Esophagus muscularis mucosa (tissue), 4 donors: ENCODE results near the gene TMEM123.
"Not testable (repeated sequence)": the region's sequence is repeated elsewhere in the genome, so short reads cannot be mapped to it uniquely, and the experiment has no call there.

ENCODE experiments used
- EP300 ChIP-seq: sonication (generic); formaldehyde crosslinking; IDR thresholded peaks from one replicate; pipeline ENCODE4 v1.6.1; 2017; ENCODE audit warnings: antibody characterized with exemption
- POLR2AphosphoS5 ChIP-seq, 2 donors: sonication (generic); formaldehyde crosslinking; IDR thresholded peaks; one replicate each; pipeline ENCODE4 v1.6.1; 2017; ENCODE audit warnings: antibody characterized with exemption in 2 of 2
- TF ChIP-seq, protein P1 (sequence below), 3 experiments: fragments of 200-600 bp in 2 of 3; fragments of 450-650 bp in 1 of 3; sonication (generic) in 2 of 3; IDR thresholded peaks; one replicate each; pipeline ENCODE4 v1.5.1; 2017 to 2019; ENCODE audit warnings: antibody characterized with exemption in 3 of 3, mild to moderate bottlenecking in 2 of 3, moderate library complexity in 1 of 3

DNA sequence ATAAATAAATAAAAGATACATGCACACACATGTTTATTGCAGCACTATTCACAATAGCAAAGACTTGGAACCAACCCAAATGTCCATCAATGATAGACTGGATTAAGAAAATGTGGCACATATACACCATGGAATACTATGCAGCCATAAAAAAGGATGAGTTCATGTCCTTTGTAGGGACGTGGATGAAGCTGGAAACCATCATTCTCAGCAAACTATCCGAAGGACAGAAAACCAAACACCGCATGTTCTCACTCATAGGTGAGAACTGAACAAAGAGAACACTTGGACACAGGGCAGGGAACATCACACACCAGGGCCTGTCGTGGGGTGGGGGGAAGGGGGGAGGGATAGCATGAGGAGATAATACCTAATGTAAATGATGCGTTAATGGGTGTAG lies 7.9 kb downstream of the TMEM123 start:
- not testable (repeated sequence) for TF ChIP-seq POLR2AphosphoS5 (IDR thresholded peaks at IDR 0.05); EP300
- TF ChIP-seq, protein P1, sequence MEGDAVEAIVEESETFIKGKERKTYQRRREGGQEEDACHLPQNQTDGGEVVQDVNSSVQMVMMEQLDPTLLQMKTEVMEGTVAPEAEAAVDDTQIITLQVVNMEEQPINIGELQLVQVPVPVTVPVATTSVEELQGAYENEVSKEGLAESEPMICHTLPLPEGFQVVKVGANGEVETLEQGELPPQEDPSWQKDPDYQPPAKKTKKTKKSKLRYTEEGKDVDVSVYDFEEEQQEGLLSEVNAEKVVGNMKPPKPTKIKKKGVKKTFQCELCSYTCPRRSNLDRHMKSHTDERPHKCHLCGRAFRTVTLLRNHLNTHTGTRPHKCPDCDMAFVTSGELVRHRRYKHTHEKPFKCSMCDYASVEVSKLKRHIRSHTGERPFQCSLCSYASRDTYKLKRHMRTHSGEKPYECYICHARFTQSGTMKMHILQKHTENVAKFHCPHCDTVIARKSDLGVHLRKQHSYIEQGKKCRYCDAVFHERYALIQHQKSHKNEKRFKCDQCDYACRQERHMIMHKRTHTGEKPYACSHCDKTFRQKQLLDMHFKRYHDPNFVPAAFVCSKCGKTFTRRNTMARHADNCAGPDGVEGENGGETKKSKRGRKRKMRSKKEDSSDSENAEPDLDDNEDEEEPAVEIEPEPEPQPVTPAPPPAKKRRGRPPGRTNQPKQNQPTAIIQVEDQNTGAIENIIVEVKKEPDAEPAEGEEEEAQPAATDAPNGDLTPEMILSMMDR (IDR thresholded peaks at IDR 0.05): not testable (repeated sequence)
